ENCODE measurements around the gene DNM2.

DNA sequence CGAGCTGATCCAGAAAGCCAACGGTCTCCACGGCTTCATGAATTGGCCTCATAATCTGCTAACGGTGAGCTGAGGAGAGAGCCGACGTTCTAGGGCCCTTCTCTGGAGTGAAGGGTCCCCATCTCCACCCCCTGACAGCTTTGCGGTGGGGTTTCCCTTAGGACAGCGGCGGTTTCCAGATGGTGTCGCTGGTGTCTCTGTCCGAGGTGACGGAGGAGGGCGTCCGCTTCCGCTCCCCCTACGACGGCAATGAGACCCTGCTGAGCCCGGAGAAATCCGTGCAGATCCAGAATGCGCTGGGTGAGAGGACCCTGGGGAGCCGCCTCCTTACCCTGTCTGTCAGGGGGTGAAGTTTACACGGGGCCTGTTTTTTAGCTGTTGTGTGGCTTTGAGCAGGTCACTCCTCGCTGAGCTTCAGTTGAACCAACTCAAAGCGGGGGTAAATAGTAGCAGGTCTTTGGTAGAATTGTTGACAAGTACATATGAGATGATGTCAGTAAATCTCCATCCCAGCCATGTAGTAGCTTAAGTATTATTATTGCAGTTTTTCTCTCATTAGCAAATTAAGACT lies 15.8 kb upstream of the DNM2 start:
- TF ChIP-seq, protein P1, sequence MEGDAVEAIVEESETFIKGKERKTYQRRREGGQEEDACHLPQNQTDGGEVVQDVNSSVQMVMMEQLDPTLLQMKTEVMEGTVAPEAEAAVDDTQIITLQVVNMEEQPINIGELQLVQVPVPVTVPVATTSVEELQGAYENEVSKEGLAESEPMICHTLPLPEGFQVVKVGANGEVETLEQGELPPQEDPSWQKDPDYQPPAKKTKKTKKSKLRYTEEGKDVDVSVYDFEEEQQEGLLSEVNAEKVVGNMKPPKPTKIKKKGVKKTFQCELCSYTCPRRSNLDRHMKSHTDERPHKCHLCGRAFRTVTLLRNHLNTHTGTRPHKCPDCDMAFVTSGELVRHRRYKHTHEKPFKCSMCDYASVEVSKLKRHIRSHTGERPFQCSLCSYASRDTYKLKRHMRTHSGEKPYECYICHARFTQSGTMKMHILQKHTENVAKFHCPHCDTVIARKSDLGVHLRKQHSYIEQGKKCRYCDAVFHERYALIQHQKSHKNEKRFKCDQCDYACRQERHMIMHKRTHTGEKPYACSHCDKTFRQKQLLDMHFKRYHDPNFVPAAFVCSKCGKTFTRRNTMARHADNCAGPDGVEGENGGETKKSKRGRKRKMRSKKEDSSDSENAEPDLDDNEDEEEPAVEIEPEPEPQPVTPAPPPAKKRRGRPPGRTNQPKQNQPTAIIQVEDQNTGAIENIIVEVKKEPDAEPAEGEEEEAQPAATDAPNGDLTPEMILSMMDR (IDR thresholded peaks at IDR 0.05; ENCODE audit: insufficient read depth, low read depth, low read length): no peak
- TF ChIP-seq EZH2 (IDR thresholded peaks at IDR 0.05; ENCODE audit: insufficient read depth, low read length): no peak

Measured in astrocyte (in vitro differentiated cells and primary cell).